Stomach (tissue), 9 donors: ENCODE measurements around the gene ADAM15. TPM values are rescaled to one million over a fixed set of nuclear protein-coding genes. Genes with fewer than 3 reads are reported as not detected.

ENCODE experiments used
- DNase-seq, 2 donors: peaks; one replicate each; pipeline versions ENCODE4 v3.0.0 to v3.0.0-alpha.2; 2013 to 2019
- H3K27ac ChIP-seq, 5 donors: fragments of 200-600 bp in 4 of 5; sonication (generic) in 4 of 5; one replicate each; pipeline ENCODE4 v1.5.1; 2013 to 2019; ENCODE audit warnings: mild to moderate bottlenecking in 1 of 5, moderate library complexity in 1 of 5
- H3K27me3 ChIP-seq, 3 donors: fragments of 200-600 bp; sonication (generic); one replicate each; pipeline ENCODE4 v1.5.1; 2017 to 2019; ENCODE audit warnings: mixed run types in 1 of 3
- H3K36me3 ChIP-seq, 4 donors: fragments of 200-600 bp; sonication (generic); 1 replicate in 3 of 4; 2 replicates in 1 of 4; pipeline ENCODE4 v1.5.1; 2016 to 2019
- H3K4me1 ChIP-seq, 4 donors: fragments of 200-600 bp; sonication (generic); one replicate each; pipeline ENCODE4 v1.5.1; 2016 to 2019
- H3K4me3 ChIP-seq, 4 donors: fragments of 200-600 bp; sonication (generic) in 3 of 4; one replicate each; pipeline ENCODE4 v1.5.1; 2016 to 2019; ENCODE audit warnings: mild to moderate bottlenecking in 1 of 4
- H3K9me3 ChIP-seq, 4 donors: fragments of 200-600 bp; sonication (generic); one replicate each; pipeline ENCODE4 v1.5.1; 2016 to 2019
- CTCF ChIP-seq, 7 experiments: fragments of 450-650 bp in 4 of 7; fragments of 200-600 bp in 3 of 7; sonication (generic) in 3 of 7; IDR thresholded peaks; one replicate each; pipeline ENCODE4 v1.5.1; 2016 to 2019; ENCODE audit warnings: antibody characterized with exemption in 7 of 7, control low read depth in 2 of 7, mild to moderate bottlenecking in 1 of 7
- EP300 ChIP-seq: sonication (generic); formaldehyde crosslinking; IDR thresholded peaks from one replicate; pipeline ENCODE4 v1.6.1; 2017; ENCODE audit warnings: antibody characterized with exemption
- POLR2A ChIP-seq, 4 donors: fragments of 450-650 bp; IDR thresholded peaks; one replicate each; pipeline ENCODE4 v1.6.1; 2016; ENCODE audit warnings: antibody characterized with exemption in 4 of 4, control low read depth in 2 of 4, mild to moderate bottlenecking in 1 of 4, moderate library complexity in 1 of 4
- POLR2AphosphoS5 ChIP-seq, 3 donors: sonication (generic); formaldehyde crosslinking; IDR thresholded peaks; one replicate each; pipeline ENCODE4 v1.6.1; 2016; ENCODE audit warnings: antibody characterized with exemption in 3 of 3
- WGBS, 5 donors: extraction: QIAGEN DNeasy Blood & Tissue Kit in 3 of 5; methylation state at CpG; one replicate each; pipeline versions ENCODE4 v1.1.5 to v1.1.7; 2013 to 2018; 5-methylcytosine and 5-hydroxymethylcytosine counted together
- intact Hi-C: fragments of 100-400 bp; cut with DNase I; formaldehyde crosslinking; loops from one replicate; pipeline ENCODE4 v1.15.1; 2023; ENCODE audit warnings: low total_unique reads
- polyA plus RNA-seq, 3 donors: library from polyadenylated mRNA; stranded (reverse); fragments of 200-250 nt; gene quantifications; one replicate each; pipeline ENCODE4 v1.2.3, GENCODE V29; 2013
- total RNA-seq, 5 donors: library from RNA; depleted of rRNA; stranded (reverse); fragments of >200 nt; gene quantifications; one replicate each; pipeline versions ENCODE4 v1.1.0 to v1.2.3, GENCODE V29; 2014 to 2016
- donor health status: healthy with polysubstance abuse.
- donor health status: Bipolar disorder and iron deficiency.
- donor health status: healthy.

ADAM15 gene
- total and polyA plus RNA-seq, 8 donors = 56.2 to 335 (median 154) TPM

GRCh38 chr1:155107309-155108264 lies 56.5 kb downstream of the ADAM15 start:
- Histone ChIP-seq H3K9me3 (no peaks in the 10 kb centered on the region), H3K27ac (no peak overlapping the region), H3K4me1 (peaks cover 5 to 23% (median 9%) of the 10 kb centered on the region in 4 donors), H3K36me3 (no peaks in the 10 kb centered on the region), H3K4me3 (no peak overlapping the region), H3K27me3 (no peaks in the 10 kb centered on the region)
- no peak for TF ChIP-seq POLR2A (IDR thresholded peaks at IDR 0.05)
- TF ChIP-seq EP300 = no peak
- no peak for TF ChIP-seq POLR2AphosphoS5 (IDR thresholded peaks at IDR 0.05)
- no peak for TF ChIP-seq CTCF (IDR thresholded peaks at IDR 0.05)
- intact Hi-C loops = no loop called here
- WGBS, 5 donors = 74 to 77% (median 76%) methylated on average over 12 of the region's 12 CpGs
- DNase-seq = no peak

DNA sequence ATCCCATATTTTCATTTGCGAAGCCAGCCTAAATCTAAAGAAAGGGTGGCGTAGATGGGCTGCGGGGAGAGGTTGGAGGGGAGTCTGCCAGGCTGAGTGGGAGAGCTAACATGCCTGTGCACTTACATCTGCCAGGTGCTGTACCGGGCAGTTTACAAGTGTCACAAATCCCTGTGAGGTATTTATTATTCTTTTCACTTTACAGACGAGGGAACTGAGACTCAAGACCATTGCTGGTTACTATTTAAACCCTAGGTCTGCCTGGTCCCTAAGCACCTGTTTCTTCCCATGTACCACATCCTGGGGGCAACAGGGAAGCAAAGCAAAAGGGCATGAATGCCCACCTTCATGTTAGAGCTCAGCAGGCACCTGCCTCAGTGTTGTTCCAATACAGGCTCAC lies 57.2 kb downstream of the ADAM15 start:
- 63 to 84% (median 81%) methylated on average over 5 of the region's 5 CpGs for WGBS, 5 donors

GRCh38 chr1:155110381-155110780 lies 59.3 kb downstream of the ADAM15 start:
- peaks cover 0 to 8% (median 6%) of the 10 kb centered on the region in 4 donors for H3K4me1 ChIP-seq
- intact Hi-C loops = no loop called here
- H3K4me3 ChIP-seq = no peak overlapping the region
- H3K9me3 ChIP-seq = no peaks in the 10 kb centered on the region
- TF ChIP-seq CTCF (IDR thresholded peaks at IDR 0.05) = no peak
- no peak for TF ChIP-seq POLR2A (IDR thresholded peaks at IDR 0.05)
- TF ChIP-seq POLR2AphosphoS5 (IDR thresholded peaks at IDR 0.05) = no peak
- TF ChIP-seq EP300 = no peak
- no peak for DNase-seq
- no peaks in the 10 kb centered on the region for H3K27me3 ChIP-seq
- WGBS, 5 donors = 83 to 90% (median 85%) methylated on average over 8 of the region's 8 CpGs
- no peak overlapping the region for H3K27ac ChIP-seq
- no peaks in the 10 kb centered on the region for H3K36me3 ChIP-seq

More for the DNA sequence above, 57.2 kb downstream of the ADAM15 start:
- Histone ChIP-seq H3K36me3 (no peaks in the 10 kb centered on the region), H3K4me1 (peaks cover 5 to 21% (median 9%) of the 10 kb centered on the region in 4 donors), H3K27me3 (no peaks in the 10 kb centered on the region), H3K27ac (no peak overlapping the region), H3K9me3 (no peaks in the 10 kb centered on the region), H3K4me3 (no peak overlapping the region)
- no peak for TF ChIP-seq CTCF (IDR thresholded peaks at IDR 0.05)
- no peak for TF ChIP-seq POLR2AphosphoS5 (IDR thresholded peaks at IDR 0.05)
- TF ChIP-seq EP300 = no peak
- TF ChIP-seq POLR2A (IDR thresholded peaks at IDR 0.05) = no peak
- intact Hi-C loops = no loop called here
- DNase-seq = no peak

DNA sequence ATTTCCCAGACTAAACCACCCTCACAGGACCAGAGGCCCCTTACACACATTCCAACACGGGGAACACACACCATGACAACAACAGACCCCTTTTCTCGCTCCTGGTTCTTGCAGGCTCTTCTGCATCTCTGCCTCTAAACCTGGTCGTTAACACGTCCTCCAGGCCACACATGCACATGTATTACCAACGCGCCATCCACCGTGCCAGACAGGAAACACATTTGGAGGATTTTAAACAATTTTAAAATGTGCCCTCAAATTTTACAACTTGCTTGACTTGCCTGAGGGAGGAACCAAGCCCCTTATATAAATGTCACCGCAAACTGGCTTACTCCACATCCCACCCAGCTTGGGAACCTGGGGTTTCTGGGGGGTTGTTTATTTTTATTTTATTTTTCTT lies 59.7 kb downstream of the ADAM15 start:
- no peaks in the 10 kb centered on the region for H3K36me3 ChIP-seq
- H3K9me3 ChIP-seq = no peaks in the 10 kb centered on the region
- H3K27ac ChIP-seq = no peak overlapping the region
- TF ChIP-seq EP300 = no peak
- TF ChIP-seq POLR2AphosphoS5 (IDR thresholded peaks at IDR 0.05) = no peak
- peaks cover 0 to 4% (median 2%) of the 10 kb centered on the region in 4 donors for H3K4me1 ChIP-seq
- WGBS, 5 donors = 74 to 82% (median 75%) methylated on average over 8 of the region's 8 CpGs
- H3K27me3 ChIP-seq = no peaks in the 10 kb centered on the region
- H3K4me3 ChIP-seq = no peak overlapping the region
- intact Hi-C loops = no loop called here
- DNase-seq = no peak

Other genes with a start within 250 kb of the ADAM15 start
- gene KCNN3, start 181.0 kb upstream of the ADAM15 start, total RNA-seq = 10 to 100 TPM in 1 of 5 donors, 1 to 10 TPM in 4; 1.2 to 10.7 (median 3.5) TPM
- gene KCNN3, start 181.0 kb upstream of the ADAM15 start, polyA plus RNA-seq = under 1 TPM; 0.19 to 0.31 (median 0.25) TPM
- 10 to 100 TPM; 10.1 to 47.3 (median 36.8) TPM for gene PMVK, start 114.6 kb upstream of the ADAM15 start, total RNA-seq
- 10 to 100 TPM; 37.4 to 57.1 (median 45.2) TPM for gene PMVK, start 114.6 kb upstream of the ADAM15 start, polyA plus RNA-seq
- gene PBXIP1, start 95.2 kb upstream of the ADAM15 start, total RNA-seq = 100 to 1,000 TPM in 1 of 5 donors, 10 to 100 TPM in 4; 66.5 to 123 (median 81.1) TPM
- gene PBXIP1, start 95.2 kb upstream of the ADAM15 start, polyA plus RNA-seq = 10 to 100 TPM; 19.7 to 59.0 (median 33.4) TPM
- 10 to 100 TPM in 4 of 5 donors, 1 to 10 TPM in 1; 8.1 to 75.3 (median 36.2) TPM for gene PYGO2, start 89.5 kb upstream of the ADAM15 start, total RNA-seq
- gene PYGO2, start 89.5 kb upstream of the ADAM15 start, polyA plus RNA-seq = 10 to 100 TPM; 12.2 to 19.8 (median 16.1) TPM
- gene SHC1, start 80.6 kb upstream of the ADAM15 start, total RNA-seq = 10 to 100 TPM; 23.2 to 81.1 (median 59.6) TPM
- 10 to 100 TPM; 43.7 to 58.8 (median 56.1) TPM for gene SHC1, start 80.6 kb upstream of the ADAM15 start, polyA plus RNA-seq
- gene CKS1B, start 76.6 kb upstream of the ADAM15 start, total RNA-seq = 10 to 100 TPM in 2 of 5 donors, 1 to 10 TPM in 3; 4.7 to 36.1 (median 5.2) TPM
- gene CKS1B, start 76.6 kb upstream of the ADAM15 start, polyA plus RNA-seq = 10 to 100 TPM; 40.9 to 73.3 (median 63.9) TPM
- gene FLAD1, start 68.0 kb upstream of the ADAM15 start, total RNA-seq = 10 to 100 TPM; 14.1 to 76.5 (median 54.8) TPM
- gene FLAD1, start 68.0 kb upstream of the ADAM15 start, polyA plus RNA-seq = 10 to 100 TPM; 31.4 to 43.8 (median 40.4) TPM
- gene LENEP, start 57.7 kb upstream of the ADAM15 start, total RNA-seq = 10 to 100 TPM in 1 of 5 donors, 1 to 10 TPM in 1, not detected in 3; 1.1 to 11.6 TPM
- not detected for gene LENEP, start 57.7 kb upstream of the ADAM15 start, polyA plus RNA-seq
- gene ZBTB7B, start 48.5 kb upstream of the ADAM15 start, total RNA-seq = 100 to 1,000 TPM in 1 of 5 donors, 10 to 100 TPM in 4; 32.3 to 134 (median 53.9) TPM
- 10 to 100 TPM; 29.6 to 39.5 (median 35.6) TPM for gene ZBTB7B, start 48.5 kb upstream of the ADAM15 start, polyA plus RNA-seq
- gene DCST2, start 17.5 kb upstream of the ADAM15 start, total RNA-seq = 100 to 1,000 TPM in 1 of 5 donors, not detected in 4; 158 TPM
- 1 to 10 TPM; 1.6 to 6.6 (median 6.1) TPM for gene DCST2, start 17.5 kb upstream of the ADAM15 start, polyA plus RNA-seq
- gene DCST1, start 17.5 kb upstream of the ADAM15 start, total RNA-seq = under 1 TPM in 2 of 5 donors, not detected in 3; 0.18 to 0.89 TPM
- under 1 TPM in 1 of 3 donors, not detected in 2; 0.13 TPM for gene DCST1, start 17.5 kb upstream of the ADAM15 start, polyA plus RNA-seq
- gene EFNA4, start 12.4 kb downstream of the ADAM15 start, total RNA-seq = 1 to 10 TPM in 3 of 5 donors, not detected in 2; 3.5 to 9.9 (median 5.8) TPM
- 10 to 100 TPM in 1 of 3 donors, 1 to 10 TPM in 2; 4.3 to 13.2 (median 6.7) TPM for gene EFNA4, start 12.4 kb downstream of the ADAM15 start, polyA plus RNA-seq
- not detected for gene EFNA3, start 27.5 kb downstream of the ADAM15 start, total RNA-seq
- gene EFNA3, start 27.5 kb downstream of the ADAM15 start, polyA plus RNA-seq = 1 to 10 TPM in 2 of 3 donors, under 1 TPM in 1; 0.76 to 4.9 (median 1.5) TPM
- 10 to 100 TPM; 12.2 to 75.3 (median 36.0) TPM for gene EFNA1, start 76.6 kb downstream of the ADAM15 start, total RNA-seq
- 10 to 100 TPM; 31.3 to 65.8 (median 47.7) TPM for gene EFNA1, start 76.6 kb downstream of the ADAM15 start, polyA plus RNA-seq
- 100 to 1,000 TPM in 1 of 5 donors, 10 to 100 TPM in 3, 1 to 10 TPM in 1; 4.5 to 114 (median 22.5) TPM for gene SLC50A1, start 84.5 kb downstream of the ADAM15 start, total RNA-seq
- gene SLC50A1, start 84.5 kb downstream of the ADAM15 start, polyA plus RNA-seq = 10 to 100 TPM; 39.7 to 48.3 (median 40.2) TPM
- gene DPM3, start 89.2 kb downstream of the ADAM15 start, total RNA-seq = 10 to 100 TPM in 4 of 5 donors, not detected in 1; 13.3 to 51.3 (median 38.3) TPM
- gene DPM3, start 89.2 kb downstream of the ADAM15 start, polyA plus RNA-seq = 100 to 1,000 TPM; 192 to 301 (median 220) TPM
- 100 to 1,000 TPM in 3 of 5 donors, 10 to 100 TPM in 2; 60.8 to 238 (median 133) TPM for gene KRTCAP2, start 122.0 kb downstream of the ADAM15 start, total RNA-seq
- gene KRTCAP2, start 122.0 kb downstream of the ADAM15 start, polyA plus RNA-seq = 100 to 1,000 TPM; 183 to 399 (median 242) TPM
- 10 to 100 TPM in 1 of 5 donors, 1 to 10 TPM in 1, under 1 TPM in 1, not detected in 2; 0.73 to 16.9 (median 5.4) TPM for gene TRIM46, start 122.5 kb downstream of the ADAM15 start, total RNA-seq
- gene TRIM46, start 122.5 kb downstream of the ADAM15 start, polyA plus RNA-seq = under 1 TPM; 0.58 to 0.68 (median 0.61) TPM
- gene THBS3, start 156.6 kb downstream of the ADAM15 start, total RNA-seq = 10 to 100 TPM; 11.0 to 65.9 (median 25.4) TPM
- 10 to 100 TPM; 11.0 to 27.9 (median 17.8) TPM for gene THBS3, start 156.6 kb downstream of the ADAM15 start, polyA plus RNA-seq
- 10 to 100 TPM in 4 of 5 donors, 1 to 10 TPM in 1; 1.2 to 54.9 (median 25.2) TPM for gene MTX1, start 157.4 kb downstream of the ADAM15 start, total RNA-seq
- gene MTX1, start 157.4 kb downstream of the ADAM15 start, polyA plus RNA-seq = 10 to 100 TPM; 48.3 to 71.1 (median 58.2) TPM
- 10 to 100 TPM in 4 of 5 donors, 1 to 10 TPM in 1; 2.8 to 77.9 (median 19.6) TPM for gene ENTREP3, start 204.2 kb downstream of the ADAM15 start, total RNA-seq
- gene ENTREP3, start 204.2 kb downstream of the ADAM15 start, polyA plus RNA-seq = 10 to 100 TPM in 2 of 3 donors, 1 to 10 TPM in 1; 9.7 to 20.5 (median 11.6) TPM
- 10 to 100 TPM in 4 of 5 donors, 1 to 10 TPM in 1; 7.0 to 32.6 (median 24.1) TPM for gene SCAMP3, start 211.0 kb downstream of the ADAM15 start, total RNA-seq
- 10 to 100 TPM; 25.8 to 48.4 (median 45.4) TPM for gene SCAMP3, start 211.0 kb downstream of the ADAM15 start, polyA plus RNA-seq
- gene CLK2, start 222.2 kb downstream of the ADAM15 start, total RNA-seq = 10 to 100 TPM; 29.7 to 77.6 (median 53.6) TPM
- gene CLK2, start 222.2 kb downstream of the ADAM15 start, polyA plus RNA-seq = 10 to 100 TPM; 16.0 to 46.4 (median 17.0) TPM
- gene HCN3, start 226.1 kb downstream of the ADAM15 start, total RNA-seq = 10 to 100 TPM in 1 of 5 donors, 1 to 10 TPM in 4; 1.1 to 13.6 (median 2.7) TPM
- 1 to 10 TPM in 2 of 3 donors, under 1 TPM in 1; 0.46 to 3.1 (median 1.1) TPM for gene HCN3, start 226.1 kb downstream of the ADAM15 start, polyA plus RNA-seq